Measurements from ENCODE around the gene EYS. TPM values are rescaled to one million over a fixed set of nuclear protein-coding genes. Genes with fewer than 3 reads are reported as not detected.

Gene EYS
- total RNA-seq, 1 donor from 2014 or later = 0.08 TPM

GRCh38 chr6:64062960-64063683 lies 1643.9 kb downstream of the EYS start:
- intact Hi-C loops (cut with micrococcal nuclease) = no loop called here
- DNase-seq = no peak
- Histone ChIP-seq H3K4me3 (no peak overlapping the region), H3K36me3 (no peaks in the 10 kb centered on the region), H3K9me3 (replicated peaks) (peaks cover 7% of the 10 kb centered on the region), H3K27ac (replicated peaks) (no peak overlapping the region), H3K27me3 (ENCODE audit: low read depth) (no peaks in the 10 kb centered on the region), H3K4me1 (no peaks in the 10 kb centered on the region)
- TF ChIP-seq CTCF (IDR thresholded peaks at IDR 0.05; ENCODE audit: borderline replicate concordance) = no peak

- no peak for DNase-seq
- no peaks in the 10 kb centered on the region for H3K36me3 ChIP-seq
- no peak for TF ChIP-seq CTCF (IDR thresholded peaks at IDR 0.05; ENCODE audit: borderline replicate concordance)
- intact Hi-C loops (cut with micrococcal nuclease) = no loop called here
- no peaks in the 10 kb centered on the region for H3K27me3 ChIP-seq (ENCODE audit: low read depth)
- no peak overlapping the region for H3K27ac ChIP-seq (replicated peaks)
- H3K9me3 ChIP-seq (replicated peaks) = no peaks in the 10 kb centered on the region
- H3K4me1 ChIP-seq = no peaks in the 10 kb centered on the region
- no peak overlapping the region for H3K4me3 ChIP-seq
Measured at GRCh38 chr6:64054861-64055260, 1652.2 kb downstream of the EYS start.

- DNase-seq = no peak
- TF ChIP-seq CTCF (IDR thresholded peaks at IDR 0.05; ENCODE audit: borderline replicate concordance) = no peak
- intact Hi-C loops (cut with micrococcal nuclease) = no loop called here
Measured at GRCh38 chr6:64050590-64050989, 1656.4 kb downstream of the EYS start.

GRCh38 chr6:64049736-64050135 lies 1657.3 kb downstream of the EYS start:
- Histone ChIP-seq H3K4me1 (no peaks in the 10 kb centered on the region), H3K27me3 (ENCODE audit: low read depth) (no peaks in the 10 kb centered on the region), H3K4me3 (no peak overlapping the region), H3K9me3 (replicated peaks) (no peaks in the 10 kb centered on the region), H3K36me3 (no peaks in the 10 kb centered on the region), H3K27ac (replicated peaks) (no peak overlapping the region)
- no peak for TF ChIP-seq CTCF (IDR thresholded peaks at IDR 0.05; ENCODE audit: borderline replicate concordance)
- intact Hi-C loops (cut with micrococcal nuclease) = no loop called here
- no peak for DNase-seq

More at GRCh38 chr6:64050590-64050989, 1656.4 kb downstream of the EYS start:
- H3K9me3 ChIP-seq (replicated peaks) = no peaks in the 10 kb centered on the region
- no peak overlapping the region for H3K4me3 ChIP-seq
- H3K27ac ChIP-seq (replicated peaks) = no peak overlapping the region
- no peaks in the 10 kb centered on the region for H3K36me3 ChIP-seq
- no peaks in the 10 kb centered on the region for H3K27me3 ChIP-seq (ENCODE audit: low read depth)
- H3K4me1 ChIP-seq = no peaks in the 10 kb centered on the region

- Histone ChIP-seq H3K27me3 (ENCODE audit: low read depth) (no peaks in the 10 kb centered on the region), H3K4me1 (no peaks in the 10 kb centered on the region), H3K27ac (replicated peaks) (no peak overlapping the region), H3K4me3 (no peak overlapping the region), H3K9me3 (replicated peaks) (no peaks in the 10 kb centered on the region), H3K36me3 (no peaks in the 10 kb centered on the region)
- TF ChIP-seq CTCF (IDR thresholded peaks at IDR 0.05; ENCODE audit: borderline replicate concordance) = no peak
- DNase-seq = no peak
- intact Hi-C loops (cut with micrococcal nuclease) = no loop called here
Measured at GRCh38 chr6:64046746-64047208, 1660.2 kb downstream of the EYS start.

All from left ventricle myocardium inferior (tissue), 1 donor.